K562 (cell line): ENCODE measurements around the gene PALM3. TPM values are rescaled to one million over a fixed set of nuclear protein-coding genes. Genes with fewer than 3 reads are reported as not detected.

ENCODE experiments used
- CBFA2T3 ChIP-seq: fragments of 450-650 bp; IDR thresholded peaks from 2 replicates; pipeline ENCODE4 v1.6.1; 2017
- DEAF1 ChIP-seq: fragments of 450-650 bp; formaldehyde crosslinking; IDR thresholded peaks from 2 replicates; pipeline ENCODE4 v1.4.0; 2020; ENCODE audit warnings: mild to moderate bottlenecking, moderate library complexity
- ESRRB ChIP-seq: fragments of 250-450 bp; sonication (Bioruptor Pico); IDR thresholded peaks from 2 replicates; pipeline ENCODE4 v1.5.0; 2020; ENCODE audit warnings: mild to moderate bottlenecking, moderate library complexity, borderline replicate concordance
- ETV6 ChIP-seq, 3 experiments: fragments of 150-350 bp in 1 of 3; sonication (generic) in 1 of 3; formaldehyde crosslinking in 1 of 3; IDR thresholded peaks; 2 replicates each; pipeline versions ENCODE4 v1.6.1 to v1.8.0; 2014 to 2022; ENCODE audit warnings: borderline replicate concordance in 2 of 3, low read depth in 2 of 3, antibody characterized with exemption in 1 of 3, low read length in 1 of 3, mild to moderate bottlenecking in 1 of 3, missing genetic modification reagents in 1 of 3
- HCFC1 ChIP-seq: IDR thresholded peaks from 2 replicates; pipeline ENCODE4 v1.6.1; 2012; ENCODE audit warnings: low read depth, low read length, improper control_type of control experiment
- STAT5B ChIP-seq: fragments of 250-450 bp; sonication (Bioruptor Pico); IDR thresholded peaks from 2 replicates; pipeline ENCODE4 v1.8.0; 2021; ENCODE audit warnings: mild to moderate bottlenecking, inconsistent platforms
- XRCC5 ChIP-seq: fragments of 200-400 bp; formaldehyde crosslinking; IDR thresholded peaks from 2 replicates; pipeline ENCODE4 v1.6.1; 2017; ENCODE audit warnings: low read depth, mild to moderate bottlenecking, low read length
- ZNF274 ChIP-seq: IDR thresholded peaks from 2 replicates; pipeline ENCODE4 v1.6.1; 2011; ENCODE audit warnings: low read depth, mild to moderate bottlenecking, low read length, moderate library complexity, borderline replicate concordance
- ZNF395 ChIP-seq: fragments of 200-800 bp; sonication (Bioruptor generic); IDR thresholded peaks from 2 replicates; pipeline ENCODE4 v1.6.1; 2017; ENCODE audit warnings: missing genetic modification characterization, missing compliant biosample characterization
- ZNF717 ChIP-seq: fragments of 250-450 bp; sonication (Bioruptor Pico); IDR thresholded peaks from 2 replicates; pipeline ENCODE4 v1.5.0; 2021
- polyA plus RNA-seq, 8 experiments: library from polyadenylated mRNA; depleted of rRNA in 4 of 8; stranded (reverse) in 5 of 8; unstranded in 3 of 8; fragments of >200 nt; fragmentation: Nextera tagmentation in 2 of 8; fragmentation: Illumina TruSeq in 1 of 8; extraction: Ambion mirVana in 2 of 8; extraction: Trizol in 1 of 8; gene quantifications; 2 replicates each; pipeline versions ENCODE4 v1.2.1 to v1.2.3, GENCODE V29; 2011 to 2014; ENCODE audit warnings: inconsistent platforms in 1 of 8, missing spikeins in 1 of 8
- total RNA-seq, 7 experiments: library from RNA; depleted of rRNA in 6 of 7; stranded (reverse); fragments of >200 nt in 6 of 7; fragmentation: Illumina TruSeq in 2 of 7; extraction: Trizol in 2 of 7; gene quantifications; 2 replicates each; pipeline versions ENCODE4 v1.2.1 to v1.2.3, GENCODE V29; 2011 to 2021; ENCODE audit warnings: low replicate concordance in 1 of 7
- TF ChIP-seq, protein P1 (sequence below): sonication (generic); formaldehyde crosslinking; IDR thresholded peaks from 2 replicates; pipeline ENCODE4 v1.8.0; 2023; ENCODE audit warnings: mild to moderate bottlenecking, missing genetic modification reagents
- TF ChIP-seq, protein P2 (sequence below): fragments of 150-350 bp; IDR thresholded peaks from 2 replicates; pipeline ENCODE4 v1.6.1; 2014; ENCODE audit warnings: low read depth, mild to moderate bottlenecking, low read length, borderline replicate concordance
- TF ChIP-seq, protein P3 (sequence below): IDR thresholded peaks from 2 replicates; pipeline ENCODE4 v1.6.1; 2011; ENCODE audit not compliant: insufficient read length; ENCODE audit errors: extremely low read depth

Gene PALM3
- total and polyA plus RNA-seq, 9 of the 15 experiments (the other 6 are each of a cell fraction or from before 2014, with no cell fraction given), result 0.07 to 9.3 (median 3.3) TPM

DNA sequence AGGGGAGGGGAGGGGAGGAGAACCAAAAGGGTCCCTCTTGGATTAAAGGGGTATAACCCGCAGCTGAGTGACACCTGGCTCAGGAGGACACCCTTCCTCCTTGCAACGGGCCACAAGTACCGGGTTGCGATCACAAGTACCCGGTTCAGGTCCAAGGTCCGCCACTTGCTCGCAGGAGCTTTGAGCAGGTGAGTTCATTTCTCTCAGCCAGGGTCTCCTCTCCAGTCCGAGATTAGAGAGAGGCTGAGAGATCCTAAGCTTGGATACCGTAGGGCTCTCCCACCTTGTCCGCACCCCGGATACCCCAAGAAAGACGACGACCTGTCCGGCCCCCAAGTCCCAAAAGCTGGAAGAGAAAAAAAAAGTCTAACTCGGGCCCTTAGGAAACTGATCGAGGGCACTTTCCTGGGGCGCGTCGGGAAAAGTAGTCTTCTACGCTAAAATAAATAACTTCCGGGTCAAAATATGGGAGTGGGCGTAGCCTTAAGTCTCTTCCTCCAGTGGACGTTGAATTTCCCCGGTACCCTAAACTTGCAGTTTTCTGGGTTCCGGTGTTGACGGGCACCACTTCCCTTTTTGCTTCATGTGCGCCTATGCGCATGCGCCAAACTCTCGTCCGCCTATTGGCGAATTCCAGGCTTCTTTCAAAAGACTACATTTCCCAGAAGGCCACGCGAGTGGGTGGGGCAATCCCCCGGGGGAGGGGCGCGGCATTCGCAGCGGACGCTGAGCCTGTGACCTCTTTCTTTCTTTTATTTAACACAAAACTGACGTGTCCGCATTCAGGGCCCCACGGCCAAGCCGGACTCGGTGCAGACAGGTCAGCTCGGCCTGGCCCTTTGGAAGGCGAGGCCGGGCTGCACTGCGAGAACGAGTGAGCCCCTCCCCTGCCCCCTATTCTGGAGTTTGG is 19.3 kb upstream of the PALM3 start (continued):
- peak; percentile 80 for TF ChIP-seq ZNF395 (CRISPR knock-in tag)
- TF ChIP-seq ZNF717 (CRISPR knock-in tag), result no peak
- TF ChIP-seq ETV6 (IDR thresholded peaks at IDR 0.05; ENCODE audit: borderline replicate concordance in 1 of 2, low read depth in 2 of 2, low read length in 1 of 2), result no peak
- no peak for TF ChIP-seq ETV6 (CRISPR knock-in tag; IDR thresholded peaks at IDR 0.05; ENCODE audit: borderline replicate concordance)
- TF ChIP-seq, protein P1, sequence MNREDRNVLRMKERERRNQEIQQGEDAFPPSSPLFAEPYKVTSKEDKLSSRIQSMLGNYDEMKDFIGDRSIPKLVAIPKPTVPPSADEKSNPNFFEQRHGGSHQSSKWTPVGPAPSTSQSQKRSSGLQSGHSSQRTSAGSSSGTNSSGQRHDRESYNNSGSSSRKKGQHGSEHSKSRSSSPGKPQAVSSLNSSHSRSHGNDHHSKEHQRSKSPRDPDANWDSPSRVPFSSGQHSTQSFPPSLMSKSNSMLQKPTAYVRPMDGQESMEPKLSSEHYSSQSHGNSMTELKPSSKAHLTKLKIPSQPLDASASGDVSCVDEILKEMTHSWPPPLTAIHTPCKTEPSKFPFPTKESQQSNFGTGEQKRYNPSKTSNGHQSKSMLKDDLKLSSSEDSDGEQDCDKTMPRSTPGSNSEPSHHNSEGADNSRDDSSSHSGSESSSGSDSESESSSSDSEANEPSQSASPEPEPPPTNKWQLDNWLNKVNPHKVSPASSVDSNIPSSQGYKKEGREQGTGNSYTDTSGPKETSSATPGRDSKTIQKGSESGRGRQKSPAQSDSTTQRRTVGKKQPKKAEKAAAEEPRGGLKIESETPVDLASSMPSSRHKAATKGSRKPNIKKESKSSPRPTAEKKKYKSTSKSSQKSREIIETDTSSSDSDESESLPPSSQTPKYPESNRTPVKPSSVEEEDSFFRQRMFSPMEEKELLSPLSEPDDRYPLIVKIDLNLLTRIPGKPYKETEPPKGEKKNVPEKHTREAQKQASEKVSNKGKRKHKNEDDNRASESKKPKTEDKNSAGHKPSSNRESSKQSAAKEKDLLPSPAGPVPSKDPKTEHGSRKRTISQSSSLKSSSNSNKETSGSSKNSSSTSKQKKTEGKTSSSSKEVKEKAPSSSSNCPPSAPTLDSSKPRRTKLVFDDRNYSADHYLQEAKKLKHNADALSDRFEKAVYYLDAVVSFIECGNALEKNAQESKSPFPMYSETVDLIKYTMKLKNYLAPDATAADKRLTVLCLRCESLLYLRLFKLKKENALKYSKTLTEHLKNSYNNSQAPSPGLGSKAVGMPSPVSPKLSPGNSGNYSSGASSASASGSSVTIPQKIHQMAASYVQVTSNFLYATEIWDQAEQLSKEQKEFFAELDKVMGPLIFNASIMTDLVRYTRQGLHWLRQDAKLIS (CRISPR knock-in tag), result no peak; the same call in 1 of the 2 replicates
- TF ChIP-seq, protein P2, sequence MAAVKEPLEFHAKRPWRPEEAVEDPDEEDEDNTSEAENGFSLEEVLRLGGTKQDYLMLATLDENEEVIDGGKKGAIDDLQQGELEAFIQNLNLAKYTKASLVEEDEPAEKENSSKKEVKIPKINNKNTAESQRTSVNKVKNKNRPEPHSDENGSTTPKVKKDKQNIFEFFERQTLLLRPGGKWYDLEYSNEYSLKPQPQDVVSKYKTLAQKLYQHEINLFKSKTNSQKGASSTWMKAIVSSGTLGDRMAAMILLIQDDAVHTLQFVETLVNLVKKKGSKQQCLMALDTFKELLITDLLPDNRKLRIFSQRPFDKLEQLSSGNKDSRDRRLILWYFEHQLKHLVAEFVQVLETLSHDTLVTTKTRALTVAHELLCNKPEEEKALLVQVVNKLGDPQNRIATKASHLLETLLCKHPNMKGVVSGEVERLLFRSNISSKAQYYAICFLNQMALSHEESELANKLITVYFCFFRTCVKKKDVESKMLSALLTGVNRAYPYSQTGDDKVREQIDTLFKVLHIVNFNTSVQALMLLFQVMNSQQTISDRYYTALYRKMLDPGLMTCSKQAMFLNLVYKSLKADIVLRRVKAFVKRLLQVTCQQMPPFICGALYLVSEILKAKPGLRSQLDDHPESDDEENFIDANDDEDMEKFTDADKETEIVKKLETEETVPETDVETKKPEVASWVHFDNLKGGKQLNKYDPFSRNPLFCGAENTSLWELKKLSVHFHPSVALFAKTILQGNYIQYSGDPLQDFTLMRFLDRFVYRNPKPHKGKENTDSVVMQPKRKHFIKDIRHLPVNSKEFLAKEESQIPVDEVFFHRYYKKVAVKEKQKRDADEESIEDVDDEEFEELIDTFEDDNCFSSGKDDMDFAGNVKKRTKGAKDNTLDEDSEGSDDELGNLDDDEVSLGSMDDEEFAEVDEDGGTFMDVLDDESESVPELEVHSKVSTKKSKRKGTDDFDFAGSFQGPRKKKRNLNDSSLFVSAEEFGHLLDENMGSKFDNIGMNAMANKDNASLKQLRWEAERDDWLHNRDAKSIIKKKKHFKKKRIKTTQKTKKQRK, result no peak
- no peak; the same call in none of the 2 replicates for TF ChIP-seq XRCC5
- TF ChIP-seq, protein P3, sequence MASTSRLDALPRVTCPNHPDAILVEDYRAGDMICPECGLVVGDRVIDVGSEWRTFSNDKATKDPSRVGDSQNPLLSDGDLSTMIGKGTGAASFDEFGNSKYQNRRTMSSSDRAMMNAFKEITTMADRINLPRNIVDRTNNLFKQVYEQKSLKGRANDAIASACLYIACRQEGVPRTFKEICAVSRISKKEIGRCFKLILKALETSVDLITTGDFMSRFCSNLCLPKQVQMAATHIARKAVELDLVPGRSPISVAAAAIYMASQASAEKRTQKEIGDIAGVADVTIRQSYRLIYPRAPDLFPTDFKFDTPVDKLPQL, result no peak
- TF ChIP-seq HCFC1, result peak; percentile 95
- no peak for TF ChIP-seq DEAF1 (CRISPR knock-in tag)
- TF ChIP-seq ZNF274, result no peak
- no peak for TF ChIP-seq CBFA2T3
- no peak for TF ChIP-seq STAT5B
- no peak for TF ChIP-seq ESRRB (CRISPR knock-in tag)
